ENCODE results near the gene ADAMTS2.

The ADAMTS2 gene

DNA sequence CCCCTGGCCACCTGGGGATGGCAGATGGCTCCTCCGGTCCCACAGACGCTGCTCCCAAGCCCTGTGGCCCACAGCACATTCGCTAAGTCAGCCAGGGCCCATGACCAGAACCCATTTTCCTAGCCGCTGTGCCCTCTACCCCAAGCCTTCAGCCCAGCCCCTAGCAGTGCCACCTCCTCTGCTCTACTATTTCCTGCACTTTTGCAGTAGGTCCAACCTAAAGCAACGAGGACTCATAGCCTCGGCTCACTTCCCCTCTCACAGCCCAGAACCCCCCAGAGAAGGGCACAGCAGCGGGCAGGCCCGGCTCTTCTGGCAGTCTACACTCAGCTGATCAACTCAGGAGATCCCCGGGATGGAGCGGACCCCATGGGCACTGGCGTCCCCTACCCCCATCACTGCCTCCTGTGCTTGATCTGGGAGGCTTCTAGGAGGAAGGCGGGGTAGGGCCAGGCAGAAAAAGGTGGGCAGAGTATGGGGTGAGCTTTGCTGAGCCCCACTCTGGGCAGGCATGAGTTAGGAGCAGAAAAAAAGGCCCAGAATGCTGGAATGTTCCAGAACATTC lies 173.9 kb downstream of the ADAMTS2 start:
- no peak for DNase-seq

DNA sequence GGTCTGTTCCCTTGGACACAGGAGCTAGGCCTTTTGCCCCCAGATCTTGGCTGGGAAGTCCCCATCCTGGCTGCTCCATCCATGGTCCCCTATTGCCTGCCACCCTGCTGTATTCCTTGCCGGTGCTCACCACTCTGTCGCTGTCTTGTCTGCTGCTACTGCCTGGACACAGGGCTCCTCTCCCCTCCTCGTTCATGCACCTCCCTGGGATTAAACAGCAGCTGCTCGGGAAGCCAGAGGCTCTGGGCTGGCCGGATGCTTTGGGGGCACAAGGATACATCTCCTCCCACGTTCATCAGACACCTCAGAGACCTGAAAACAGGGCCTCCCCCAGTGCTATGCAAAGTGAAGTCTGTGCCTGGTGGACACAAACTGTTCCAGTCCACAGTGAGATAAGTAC lies 174.7 kb downstream of the ADAMTS2 start:
- DNase-seq, result no peak

DNA sequence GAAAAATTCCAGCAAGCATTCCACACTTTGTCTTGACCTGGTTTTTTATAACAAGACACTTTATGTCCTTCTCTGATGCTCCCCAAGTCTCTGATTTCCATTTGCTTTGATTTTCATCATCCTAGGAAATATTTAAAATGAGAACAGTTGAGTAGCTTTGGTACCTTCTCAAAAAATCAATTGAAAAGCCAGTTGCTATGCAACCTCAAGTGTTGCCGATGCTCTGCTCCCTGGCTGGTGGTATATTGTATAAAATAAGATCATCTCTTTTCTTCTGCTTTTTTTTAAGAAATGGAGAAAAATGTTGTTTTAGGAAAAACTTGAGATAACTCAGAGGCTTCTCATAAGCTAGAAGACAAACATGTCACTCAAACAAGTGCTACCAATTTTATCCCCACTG lies 175.4 kb downstream of the ADAMTS2 start:
- no peak for DNase-seq

DNA sequence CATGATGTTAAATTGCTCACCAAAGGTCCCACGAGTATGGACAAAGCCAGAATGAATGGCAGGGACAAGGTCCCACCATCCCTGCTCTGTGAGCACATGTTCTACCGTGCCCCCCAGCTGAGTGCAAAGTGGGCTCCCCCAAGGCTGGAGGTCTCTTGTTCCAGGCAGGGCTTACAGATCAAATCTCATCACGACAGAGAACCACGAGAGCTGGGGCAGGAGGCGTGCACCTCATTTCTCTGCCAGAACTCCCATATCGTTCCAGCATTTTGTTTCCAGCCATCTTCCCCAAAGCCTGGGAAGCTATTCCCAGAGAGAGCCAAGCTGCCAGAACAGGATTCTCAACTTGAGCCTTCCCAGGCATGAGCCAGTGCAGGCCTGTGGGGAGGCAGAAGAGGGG lies 176.6 kb downstream of the ADAMTS2 start:
- no peak for DNase-seq

DNA sequence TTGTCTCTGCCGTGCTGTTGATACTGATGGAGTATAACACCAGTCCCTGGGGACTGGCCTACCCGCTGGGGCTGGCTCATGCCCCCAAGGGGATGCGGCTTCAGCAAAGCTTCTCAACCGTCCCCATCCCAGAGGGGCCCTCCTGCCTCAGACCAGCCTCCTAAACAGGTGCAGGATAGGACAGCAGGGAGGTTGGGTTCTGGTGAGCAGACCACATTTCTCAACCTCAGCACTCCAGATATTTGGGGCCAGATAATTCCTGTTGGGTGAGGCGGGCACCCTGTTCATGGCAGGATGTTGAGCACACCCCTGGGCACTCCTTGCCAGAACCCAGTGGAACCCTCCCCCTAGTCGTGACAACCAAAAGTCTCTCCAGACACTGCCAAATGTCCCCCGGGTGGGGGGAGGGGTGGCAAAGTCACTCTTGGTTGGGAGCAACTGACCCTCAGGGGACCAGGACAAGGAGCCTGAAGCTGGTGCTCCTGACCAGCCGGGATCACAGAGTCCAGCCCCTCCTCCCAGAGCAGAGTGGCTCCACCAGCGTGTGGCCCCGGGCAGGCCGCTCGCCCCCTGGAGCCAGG lies 177.3 kb downstream of the ADAMTS2 start:
- no peak for DNase-seq

DNA sequence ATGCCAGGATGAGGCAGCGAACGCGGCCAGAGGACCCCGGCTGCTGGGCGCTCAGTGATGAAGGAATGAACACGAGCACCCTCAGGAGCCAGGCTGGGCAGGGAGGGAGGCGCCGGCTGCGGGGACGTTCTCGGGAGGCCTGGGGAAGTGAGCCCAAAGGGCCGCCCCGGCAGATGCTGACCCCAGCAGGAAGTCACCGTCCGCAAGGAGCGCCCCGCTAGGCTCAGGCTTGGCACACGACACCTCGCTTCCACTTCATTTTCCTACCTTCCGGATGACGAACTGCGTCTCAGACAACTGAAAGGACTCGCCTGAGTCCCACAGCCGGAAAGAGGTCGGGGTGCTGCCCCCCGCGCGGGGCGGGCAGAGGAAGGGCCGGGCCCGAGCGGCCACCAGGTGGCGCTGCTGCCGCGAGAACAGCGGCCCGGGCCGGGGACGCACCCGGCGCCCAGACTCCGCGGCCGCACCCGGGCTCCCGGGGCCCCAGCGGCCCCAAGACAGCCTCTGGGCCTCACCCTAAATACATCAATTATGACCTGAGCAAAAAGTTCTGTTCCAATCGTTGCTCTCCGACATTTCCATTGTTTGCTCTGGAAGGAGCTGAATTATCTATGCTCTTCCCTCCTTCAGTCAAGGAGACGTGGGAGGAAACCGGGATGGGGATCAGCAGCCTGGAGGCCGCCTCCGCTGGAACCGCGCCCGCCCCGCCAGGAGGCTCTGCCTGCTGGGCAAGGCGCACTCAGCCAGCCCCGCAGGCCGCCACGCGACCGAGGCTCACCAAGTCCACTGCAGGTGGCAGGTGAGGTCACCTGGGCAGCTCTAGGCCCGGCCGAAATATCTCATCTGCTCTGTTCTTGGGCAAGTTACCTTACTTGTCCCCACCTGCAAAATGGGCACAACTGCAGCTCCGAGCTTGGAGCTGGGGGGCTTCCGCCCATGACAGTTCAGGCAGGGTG lies 178.1 kb downstream of the ADAMTS2 start:
- no peak for DNase-seq

DNA sequence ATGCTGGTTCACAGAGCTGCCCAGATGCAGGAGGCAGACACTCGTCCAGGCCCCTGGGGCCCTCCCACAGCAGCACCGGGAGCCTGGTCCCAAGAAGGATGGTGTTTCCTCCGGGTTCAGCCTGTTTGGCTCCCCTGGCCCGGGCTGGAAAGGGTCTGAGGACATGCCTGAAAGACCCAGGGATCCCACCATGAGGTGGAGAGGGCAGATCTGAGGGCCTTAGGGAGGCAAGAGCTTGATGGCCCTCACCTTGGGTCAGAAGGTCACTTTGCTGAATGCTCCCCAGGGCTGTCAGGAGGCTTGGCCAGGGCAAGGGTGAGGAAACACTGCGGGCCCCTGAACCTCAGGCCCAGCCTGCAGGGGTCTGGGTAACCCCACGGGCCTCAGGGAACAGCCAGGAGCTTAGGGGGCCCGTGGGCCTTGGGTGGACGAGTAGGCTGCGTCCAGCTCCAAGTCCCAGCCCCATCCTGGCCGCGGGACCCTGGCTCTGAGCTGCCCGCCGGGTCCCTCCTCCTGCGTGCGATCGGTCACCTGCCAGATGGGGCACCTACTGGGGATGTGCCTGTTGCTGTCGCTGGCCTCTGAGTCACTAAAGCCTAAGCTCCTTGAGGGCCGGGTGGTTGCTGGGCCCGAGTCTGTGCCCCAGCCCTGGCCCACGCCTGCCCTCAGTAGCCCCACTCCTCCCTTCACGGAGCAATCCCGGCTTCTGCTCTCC lies 178.9 kb downstream of the ADAMTS2 start:
- DNase-seq, result no peak

DNA sequence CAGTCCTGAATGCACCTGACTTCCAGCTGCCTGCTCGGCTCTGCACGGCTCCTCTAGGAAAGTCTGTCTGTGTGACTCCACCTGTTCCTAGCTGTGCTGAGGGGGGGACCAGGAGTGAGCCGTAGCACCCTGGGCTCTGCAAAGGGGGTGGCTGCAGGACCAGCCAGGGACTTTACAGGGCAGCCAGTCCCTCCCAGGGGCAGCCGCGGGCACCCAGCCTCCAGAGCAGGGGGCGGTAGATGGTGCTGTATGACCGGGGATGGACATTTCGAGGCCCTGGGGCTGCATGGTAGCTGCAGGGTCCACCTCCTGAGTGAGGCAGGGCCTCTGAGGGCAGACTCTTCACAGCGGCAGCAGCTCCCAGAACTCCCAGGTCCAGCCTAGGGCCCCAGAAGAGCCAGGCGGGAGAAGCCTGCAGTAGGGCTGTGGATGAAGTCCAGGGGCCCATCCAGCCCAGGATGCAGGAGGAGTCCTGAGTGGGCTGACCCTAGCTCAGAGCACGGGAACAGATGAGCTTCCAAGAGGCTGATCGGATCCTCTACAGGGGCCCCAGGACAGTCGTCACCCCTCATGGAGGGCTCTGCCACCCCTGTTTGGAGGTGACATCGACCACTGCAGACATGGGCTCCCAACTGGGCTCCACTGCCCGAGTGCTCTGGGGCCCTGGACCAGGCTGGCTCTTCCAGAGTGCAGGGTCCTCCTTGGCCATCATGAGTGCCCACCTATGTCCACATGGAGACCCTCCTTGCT lies 179.7 kb downstream of the ADAMTS2 start:
- DNase-seq, result no peak

DNA sequence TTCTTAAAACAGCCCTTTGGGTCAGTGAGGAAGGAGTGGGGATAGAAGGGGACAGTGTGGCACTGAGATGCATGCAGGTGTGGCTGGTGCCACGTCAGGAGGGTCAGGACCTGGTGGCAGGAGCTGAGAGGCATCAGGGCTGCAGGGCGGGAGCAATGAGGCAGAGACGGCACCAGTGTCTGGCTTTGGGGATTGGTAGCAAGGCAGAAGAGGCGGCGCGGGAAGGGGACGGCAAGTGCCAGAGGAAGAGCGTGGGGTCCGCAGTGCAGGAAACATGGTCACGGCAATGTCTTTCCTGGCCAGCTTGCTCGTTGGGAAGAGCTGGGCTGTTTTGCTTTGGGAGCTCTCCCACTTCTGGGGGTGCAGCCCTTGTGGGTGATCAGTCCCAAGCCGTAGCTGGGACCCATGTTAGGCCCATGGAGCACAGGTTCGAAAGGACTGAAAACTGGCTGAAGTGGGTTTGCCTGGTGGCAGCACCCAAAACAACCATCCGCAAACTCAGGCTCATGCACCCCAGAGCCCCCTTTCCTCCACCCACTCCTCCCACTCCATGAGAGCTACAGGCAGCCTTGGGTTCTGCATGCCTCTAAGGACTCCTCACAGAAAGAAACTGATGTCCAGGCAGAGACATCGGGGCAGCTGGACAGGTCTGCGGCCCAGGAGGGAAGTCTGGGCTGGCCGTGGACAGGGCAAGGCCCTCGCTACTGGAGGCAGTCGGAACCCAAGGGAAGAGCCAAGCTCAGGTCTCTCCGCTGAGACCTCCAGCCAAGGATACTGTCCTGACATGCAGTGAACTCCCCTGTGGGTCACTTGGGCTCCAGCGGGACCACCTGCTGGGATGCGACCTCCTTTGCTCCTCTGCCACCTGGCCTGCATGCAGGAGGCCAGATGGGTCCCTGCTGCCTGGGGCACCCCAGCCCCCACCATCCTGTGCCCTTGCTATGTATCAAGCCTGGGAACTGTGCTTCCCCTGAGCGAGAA lies 180.6 kb downstream of the ADAMTS2 start:
- DNase-seq, result no peak

DNA sequence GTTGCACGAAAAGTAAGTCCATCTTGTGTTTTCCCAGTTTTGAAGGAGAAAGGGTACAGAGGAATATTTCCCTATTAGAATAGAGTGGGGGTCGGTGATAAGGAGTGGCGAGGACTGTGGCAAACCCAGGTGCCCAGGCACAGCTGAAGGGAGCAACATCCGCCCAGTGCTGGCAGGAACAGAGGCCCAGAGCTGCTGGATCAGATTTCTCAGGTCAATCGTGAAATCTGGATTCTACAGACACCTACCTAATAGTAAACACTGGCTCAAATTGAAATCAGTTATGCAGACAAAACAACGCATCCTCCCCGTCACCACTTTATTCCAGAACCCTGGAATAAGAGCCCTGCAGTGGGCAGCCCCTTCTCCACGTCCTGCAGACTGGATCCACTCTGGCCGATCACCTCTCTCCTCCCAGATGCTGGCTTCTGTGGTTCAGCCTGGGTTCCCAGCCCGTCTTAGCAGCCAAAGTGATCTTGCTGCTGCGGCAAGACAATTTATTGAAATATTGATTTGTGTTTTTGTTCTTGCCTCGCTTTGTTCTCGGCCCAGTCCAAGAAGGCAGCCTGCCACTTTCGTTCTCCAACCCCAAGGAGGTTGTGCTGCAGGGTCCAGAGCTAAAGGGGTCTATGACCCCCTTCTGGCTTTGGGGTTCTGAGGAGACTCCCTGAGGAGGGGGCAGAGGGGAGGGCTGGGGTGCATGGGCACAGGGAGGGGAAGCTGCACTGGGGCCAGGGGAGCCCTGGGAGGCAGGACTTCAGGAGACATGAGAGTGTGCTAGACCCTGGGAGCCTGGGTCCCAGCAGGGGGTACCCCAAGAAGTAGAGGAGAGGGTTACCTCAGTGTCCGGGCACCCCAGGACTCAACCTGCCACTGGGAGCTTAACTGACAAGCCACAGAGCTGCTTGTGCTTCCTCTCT lies 181.8 kb downstream of the ADAMTS2 start:
- DNase-seq, result no peak

DNA sequence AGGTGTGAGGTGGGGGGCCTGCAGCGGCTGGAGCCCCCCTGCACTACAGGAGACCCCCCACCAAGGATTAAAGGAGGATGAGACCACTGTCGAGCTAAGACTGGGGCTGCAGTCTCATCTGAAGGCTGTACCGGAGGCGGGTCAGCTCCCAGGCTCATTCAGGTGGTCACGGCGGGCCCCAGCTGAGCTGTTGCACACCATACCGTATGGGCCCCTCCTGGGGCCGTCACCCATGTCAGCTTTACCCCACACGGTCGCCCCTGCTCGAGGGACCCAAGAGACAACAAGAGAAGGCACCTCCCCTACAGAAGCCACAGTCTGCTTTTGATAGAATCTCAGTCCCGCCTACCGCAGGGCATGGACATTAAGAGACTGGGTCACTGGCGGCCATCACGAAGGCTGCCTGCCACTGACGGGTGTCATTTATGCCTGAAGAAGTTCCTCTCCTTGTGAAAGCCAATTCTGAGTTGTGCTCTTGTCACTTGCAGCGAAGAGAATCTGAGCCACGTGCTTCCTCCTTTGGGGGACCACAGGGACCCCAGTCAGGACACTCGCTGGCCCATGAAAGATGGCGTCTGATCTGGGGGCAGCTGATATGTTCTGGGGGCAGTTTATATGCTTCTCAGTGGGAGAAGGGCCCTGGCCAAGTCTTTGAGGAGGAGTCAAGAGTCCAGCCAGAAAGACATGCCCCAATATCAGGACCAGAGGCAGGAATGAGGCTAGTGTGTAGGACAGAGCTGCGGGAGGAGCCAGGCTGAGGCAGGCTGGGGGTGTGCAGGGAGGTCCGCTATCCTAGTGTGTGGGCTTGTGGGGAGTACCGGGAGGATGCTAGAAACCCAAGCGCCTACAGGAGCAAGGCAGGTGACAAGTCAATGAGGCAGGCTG lies 182.7 kb downstream of the ADAMTS2 start:
- DNase-seq, result no peak

DNA sequence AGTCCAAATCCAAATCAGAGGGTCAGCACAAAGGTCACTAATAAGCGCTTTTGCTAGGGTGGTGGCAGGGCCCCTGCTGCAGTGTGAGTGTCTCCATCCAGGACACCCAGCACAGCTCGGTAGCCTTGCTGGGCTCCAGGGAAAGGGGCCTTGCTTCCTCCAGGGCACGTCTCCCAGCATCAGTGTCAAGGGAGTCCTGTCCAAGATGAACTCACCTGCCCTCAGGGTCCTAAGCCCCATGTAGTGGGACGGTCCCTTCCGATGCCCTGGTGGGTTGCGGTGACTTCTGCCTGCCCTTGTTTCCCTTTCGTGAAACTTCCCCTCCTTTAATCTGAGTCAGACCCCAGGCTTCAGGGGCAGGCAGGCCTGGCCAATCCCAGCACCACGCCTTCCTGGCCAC lies 183.4 kb downstream of the ADAMTS2 start:
- DNase-seq, result no peak

DNA sequence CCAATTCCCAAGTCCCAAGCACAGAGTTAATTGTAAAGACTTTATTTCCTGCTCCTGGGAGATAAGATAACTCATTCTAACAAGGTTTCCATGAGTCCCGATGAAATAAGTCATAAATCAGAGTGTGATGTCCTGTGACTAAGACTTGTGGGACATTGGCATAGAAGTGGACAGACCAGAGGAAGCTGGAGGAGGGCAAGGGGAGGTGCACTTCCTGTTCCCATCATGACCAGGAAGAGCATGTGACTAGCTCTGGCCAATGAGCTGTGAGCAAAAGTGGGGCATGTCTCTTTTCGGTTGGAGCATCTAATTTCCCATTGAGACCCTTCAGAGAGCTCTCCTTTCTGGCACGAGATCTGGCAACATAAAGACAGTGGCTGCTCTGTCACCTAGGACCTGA lies 184.7 kb downstream of the ADAMTS2 start:
- DNase-seq, result no peak

DNA sequence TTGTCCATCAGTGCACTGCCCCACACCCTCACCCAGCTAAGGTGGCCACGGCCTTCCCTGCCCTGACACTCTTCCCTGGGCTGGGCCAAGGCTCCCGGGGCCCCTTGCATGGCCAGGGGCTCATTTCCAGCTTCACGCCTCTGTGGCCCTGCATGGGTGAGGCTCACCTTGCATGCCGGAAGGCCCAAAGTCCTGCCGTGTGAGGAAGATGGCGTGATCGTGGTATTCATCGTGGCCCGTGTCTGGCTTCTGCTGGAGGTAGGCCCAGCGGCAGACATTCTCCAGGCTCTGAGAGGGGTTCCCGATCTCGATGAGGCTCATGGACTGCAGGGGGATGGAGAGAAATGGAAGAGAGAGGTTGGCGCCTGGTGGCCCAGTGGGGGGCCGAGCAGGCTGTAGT lies 186.7 kb downstream of the ADAMTS2 start:
- no peak for DNase-seq

DNA sequence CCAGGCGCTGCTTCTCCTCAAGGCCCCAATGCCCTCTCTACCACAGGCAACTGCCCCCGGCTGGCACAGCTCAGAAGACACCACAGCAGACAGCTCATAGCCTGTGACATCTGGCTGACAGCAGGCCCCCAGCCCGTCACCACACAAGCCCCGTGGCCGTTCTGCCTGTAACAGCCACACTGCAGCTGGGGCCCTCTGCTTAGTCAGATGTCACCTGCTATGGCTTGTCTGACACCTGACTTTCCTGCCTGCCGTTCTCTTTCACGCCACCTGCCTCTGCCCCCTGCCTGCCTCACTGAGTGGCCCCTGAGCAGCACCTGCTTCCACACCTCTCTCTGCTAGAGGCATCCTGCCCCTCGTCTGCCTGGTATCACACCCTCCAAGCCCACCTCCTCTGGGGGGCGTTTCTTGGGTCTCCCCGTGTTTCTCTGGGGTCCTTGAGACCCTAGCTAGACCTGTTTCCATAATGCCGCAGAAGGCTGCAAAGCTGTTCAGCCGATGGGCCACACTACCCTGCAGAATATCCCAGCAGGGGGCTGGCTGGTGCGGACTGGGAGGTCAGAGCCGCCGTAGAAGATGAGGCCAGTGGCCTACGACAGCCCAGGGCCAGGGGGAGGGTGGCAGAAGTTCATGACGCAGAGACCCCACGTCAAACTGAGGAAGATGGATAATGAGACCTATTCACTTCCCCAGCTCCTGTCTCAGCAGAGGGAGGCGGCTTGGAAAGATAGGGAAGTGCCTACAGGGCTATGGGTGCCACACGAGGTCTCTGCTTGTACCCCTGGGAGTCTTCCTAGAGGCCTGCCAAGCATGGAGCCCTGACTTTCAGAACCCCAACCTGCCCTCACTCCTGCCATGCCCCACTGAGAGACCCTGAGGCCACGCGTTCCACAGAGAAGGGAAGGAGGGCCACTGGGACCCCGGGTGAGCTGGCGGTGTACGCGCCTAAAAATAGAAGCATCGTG lies 190.0 kb downstream of the ADAMTS2 start:
- DNase-seq, result peak; percentile 56

DNA sequence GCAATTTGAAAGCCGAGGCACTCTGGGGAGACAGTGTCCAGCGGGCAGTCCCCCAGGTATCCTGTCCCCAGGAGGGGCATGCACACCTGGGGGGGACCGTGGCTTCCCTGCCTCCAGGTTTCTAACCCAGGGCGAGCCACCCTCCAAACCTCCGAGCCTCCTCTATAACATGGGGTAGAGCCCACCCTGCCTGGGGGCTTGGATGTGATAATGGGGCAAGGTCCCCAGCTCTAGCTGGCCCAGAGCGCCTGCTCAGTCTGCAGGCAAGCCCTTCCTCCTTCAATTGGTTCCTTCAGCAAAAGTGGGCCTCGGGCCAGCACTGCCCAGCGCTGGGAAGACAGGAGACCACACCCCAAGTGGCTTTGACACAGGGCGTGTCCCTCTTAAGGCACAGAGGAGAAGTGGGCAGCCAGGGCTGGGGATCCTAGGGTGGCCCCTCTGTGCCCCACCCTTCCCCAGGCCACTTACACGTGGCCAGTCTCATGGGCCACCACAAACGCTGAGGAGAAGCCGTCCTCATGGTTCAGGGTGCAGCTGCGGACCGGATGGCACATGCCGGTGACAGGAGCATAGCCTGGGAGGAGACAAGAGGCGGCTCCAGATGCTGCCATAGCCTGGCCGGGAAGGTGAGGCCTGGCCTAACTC lies 190.8 kb downstream of the ADAMTS2 start:
- DNase-seq, result no peak

DNA sequence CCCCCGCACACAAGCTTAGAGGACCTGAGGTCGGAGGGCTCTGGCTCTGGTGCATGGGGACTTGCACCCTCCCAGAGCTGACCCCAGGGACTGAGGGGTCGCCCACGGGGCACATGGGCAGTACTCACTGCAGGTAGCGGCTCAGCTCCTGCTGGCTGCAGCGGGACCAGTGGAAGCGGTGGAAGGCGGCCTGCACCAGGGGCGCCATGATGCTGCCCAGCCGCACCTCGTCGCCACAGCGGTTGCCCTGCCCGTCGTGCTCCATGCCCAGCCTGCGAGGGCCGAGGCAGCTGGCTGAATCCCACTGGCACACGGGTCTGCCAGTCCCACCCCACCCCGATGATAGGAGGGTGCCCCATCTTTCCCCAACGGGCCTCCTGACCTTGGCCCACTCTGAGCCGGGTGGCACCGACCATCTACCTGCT lies 191.3 kb downstream of the ADAMTS2 start:
- DNase-seq, result no peak

Data from NCI-H1694 (cell line).